Activated CD8-positive, alpha-beta T cell treated with anti-CD3 and anti-CD28 coated beads for 36 hours (primary cell): ENCODE measurements around the gene PPP2R5D. TPM values are rescaled to one million over a fixed set of nuclear protein-coding genes. Genes with fewer than 3 reads are reported as not detected.

Source experiments
- ATAC-seq: fragments of 200-7000 bp; cut with Tn5 transposase; one replicate; pipeline ENCODE4 v1.10.0; 2021; ENCODE audit warnings: mild to moderate bottlenecking, moderate library complexity
- CTCF ChIA-PET: fragments of 350-600 bp; sonication (Branson Sonifier 250); formaldehyde crosslinking; loops from one replicate; lab custom pipeline; 2021; ENCODE audit warnings: antibody characterized with exemption; lab: Charles Lee
- POLR2A ChIA-PET: fragments of 350-600 bp; sonication (Branson Sonifier 250); formaldehyde crosslinking; loops from one replicate; lab custom pipeline; 2021; ENCODE audit warnings: antibody characterized with exemption; lab: Charles Lee
- DNase-seq: peaks from one replicate; pipeline ENCODE4 v3.0.0-alpha.2; 2020
- H3K27ac Mint-ChIP-seq: one replicate; pipeline ENCODE4 v1.8.0; 2021; ENCODE audit warnings: mild to moderate bottlenecking, mixed read lengths
- H3K27me3 Mint-ChIP-seq: one replicate; pipeline ENCODE4 v1.8.0; 2021; ENCODE audit warnings: mixed read lengths
- H3K36me3 Mint-ChIP-seq: one replicate; pipeline ENCODE4 v1.8.0; 2021; ENCODE audit warnings: low read depth, mixed read lengths
- H3K4me1 Mint-ChIP-seq: one replicate; pipeline ENCODE4 v1.8.0; 2021; ENCODE audit warnings: low read depth, mixed read lengths
- H3K4me3 Mint-ChIP-seq: one replicate; pipeline ENCODE4 v1.8.0; 2021; ENCODE audit warnings: mild to moderate bottlenecking, moderate library complexity, mixed read lengths
- H3K9me3 Mint-ChIP-seq: one replicate; pipeline ENCODE4 v1.8.0; 2021; ENCODE audit warnings: mixed read lengths
- CTCF ChIP-seq: fragments of 200-600 bp; IDR thresholded peaks from one replicate; pipeline ENCODE4 v1.8.0; 2022; ENCODE audit warnings: antibody characterized with exemption, mild to moderate bottlenecking
- intact Hi-C: fragments of 100-400 bp; cut with micrococcal nuclease; formaldehyde crosslinking; loops from one replicate; pipeline ENCODE4 v1.10.0; 2022
- total RNA-seq, 2 experiments: library from RNA; stranded (reverse); gene quantifications; one replicate each; pipeline ENCODE4 v1.2.3, GENCODE V29; 2021

PPP2R5D gene
- total RNA-seq, 2 experiments from 2014 or later, result 41.6 to 47.5 TPM

- no peak for TF ChIP-seq CTCF
- CTCF ChIA-PET, result no interaction called here
- ATAC-seq (no peak), DNase-seq (no peak)
- peaks cover 2% of the 10 kb centered on the region for H3K36me3 Mint-ChIP-seq
- H3K4me3 Mint-ChIP-seq, result no peak overlapping the region
- no peaks in the 10 kb centered on the region for H3K9me3 Mint-ChIP-seq
- POLR2A ChIA-PET, result no interaction called here
- intact Hi-C loops, result no loop called here
- peaks cover 12% of the 10 kb centered on the region for H3K4me1 Mint-ChIP-seq
- H3K27me3 Mint-ChIP-seq, result no peaks in the 10 kb centered on the region
- no peak overlapping the region for H3K27ac Mint-ChIP-seq
These were observed 17.1 kb upstream of the PPP2R5D start for GRCh38 chr6:42967228-42967627.

GRCh38 chr6:42968126-42968701, 16.2 kb upstream of the PPP2R5D start:
- ChIA-PET POLR2A (interaction anchor here (1.0 to 4.5 kb wide), 2 partner anchors 8 to 11 kb away, joined by 3 to 21 read pairs; partner anchors contain the start of genes GNMT and PEX6), CTCF (no interaction called here)
- no peaks in the 10 kb centered on the region for H3K27me3 Mint-ChIP-seq
- H3K4me3 Mint-ChIP-seq, result no peak overlapping the region
- ATAC-seq (no peak), DNase-seq (no peak)
- intact Hi-C loops, result no loop called here
- H3K27ac Mint-ChIP-seq, result no peak overlapping the region
- peaks cover 2% of the 10 kb centered on the region for H3K36me3 Mint-ChIP-seq
- H3K9me3 Mint-ChIP-seq, result no peaks in the 10 kb centered on the region
- H3K4me1 Mint-ChIP-seq, result peaks cover 12% of the 10 kb centered on the region
- TF ChIP-seq CTCF, result no peak

- ChIA-PET POLR2A (interaction anchor here (1.0 to 4.5 kb wide), 2 partner anchors 9 to 11 kb away, joined by 3 to 21 read pairs; partner anchors contain the start of genes GNMT and PEX6), CTCF (no interaction called here)
- Mint-ChIP-seq H3K4me3 (no peak overlapping the region), H3K4me1 (peaks cover 14% of the 10 kb centered on the region), H3K27me3 (no peaks in the 10 kb centered on the region), H3K9me3 (no peaks in the 10 kb centered on the region), H3K27ac (no peak overlapping the region), H3K36me3 (peaks cover 2% of the 10 kb centered on the region)
- no peak for DNase-seq
- no peak for ATAC-seq
- no peak for TF ChIP-seq CTCF
- intact Hi-C loops, result no loop called here
These were observed 15.6 kb upstream of the PPP2R5D start for GRCh38 chr6:42968783-42969182.

GRCh38 chr6:42969431-42969830, 14.9 kb upstream of the PPP2R5D start:
- no peaks in the 10 kb centered on the region for H3K27me3 Mint-ChIP-seq
- ATAC-seq (no peak), DNase-seq (no peak)
- H3K27ac Mint-ChIP-seq, result no peak overlapping the region
- H3K4me1 Mint-ChIP-seq, result peaks cover 17% of the 10 kb centered on the region
- H3K4me3 Mint-ChIP-seq, result no peak overlapping the region
- no peak for TF ChIP-seq CTCF
- ChIA-PET POLR2A (interaction anchor here (1.0 to 4.5 kb wide), 3 partner anchors 10 to 14 kb away, joined by 3 to 21 read pairs (median 3); partner anchors contain the start of gene PEX6), CTCF (no interaction called here)
- H3K36me3 Mint-ChIP-seq, result peaks cover 2% of the 10 kb centered on the region
- intact Hi-C loops, result no loop called here
- no peaks in the 10 kb centered on the region for H3K9me3 Mint-ChIP-seq

- CTCF ChIA-PET, result interaction anchor here (1.0 kb wide), 1 partner anchor 21 kb away, joined by 3 read pairs; no protein-coding TSS in a partner anchor
- no peaks in the 10 kb centered on the region for H3K9me3 Mint-ChIP-seq
- intact Hi-C loops, result no loop called here
- POLR2A ChIA-PET, result interaction anchor here (1.0 to 4.5 kb wide), 4 partner anchors 9 to 20 kb away, joined by 3 to 21 read pairs (median 3); partner anchors contain the start of gene PEX6
- H3K4me3 Mint-ChIP-seq, result no peak overlapping the region
- no peaks in the 10 kb centered on the region for H3K27me3 Mint-ChIP-seq
- no peak for ATAC-seq
- H3K4me1 Mint-ChIP-seq, result peaks cover 21% of the 10 kb centered on the region
- TF ChIP-seq CTCF, result no peak
- H3K27ac Mint-ChIP-seq, result no peak overlapping the region
- peaks cover 5% of the 10 kb centered on the region for H3K36me3 Mint-ChIP-seq
- no peak for DNase-seq
These were observed 14.4 kb upstream of the PPP2R5D start for GRCh38 chr6:42969934-42970333.
